ENCODE results near the gene TEX53.

The TEX53 gene

GRCh38 chr9:114641967-114642366, 15.6 kb downstream of the TEX53 start:
- DNase-seq (ENCODE audit: low read depth in 2 of 2), result no peak

GRCh38 chr9:114638404-114638803, 19.2 kb downstream of the TEX53 start:
- DNase-seq (ENCODE audit: low read depth in 2 of 2), result no peak

- DNase-seq (ENCODE audit: low read depth in 2 of 2), result no peak
Measured at GRCh38 chr9:114634387-114634786, 23.2 kb downstream of the TEX53 start.

- DNase-seq (ENCODE audit: low read depth in 2 of 2), result no peak
Measured at GRCh38 chr9:114633438-114634089, 24.0 kb downstream of the TEX53 start.

GRCh38 chr9:114631166-114631565, 26.4 kb downstream of the TEX53 start:
- DNase-seq (ENCODE audit: low read depth in 2 of 2), result no peak

- no peak for DNase-seq (ENCODE audit: low read depth in 2 of 2)
Measured at GRCh38 chr9:114629563-114630090, 28.0 kb downstream of the TEX53 start.

- no peak for DNase-seq (ENCODE audit: low read depth in 2 of 2)
Measured at GRCh38 chr9:114627553-114627952, 30.1 kb downstream of the TEX53 start.

GRCh38 chr9:114626415-114627020, 31.1 kb downstream of the TEX53 start:
- no peak for DNase-seq (ENCODE audit: low read depth in 2 of 2)

GRCh38 chr9:114624677-114625076, 32.9 kb downstream of the TEX53 start:
- no peak for DNase-seq (ENCODE audit: low read depth in 2 of 2)

GRCh38 chr9:114621975-114622609, 35.5 kb downstream of the TEX53 start:
- no peak for DNase-seq (ENCODE audit: low read depth in 2 of 2)

- DNase-seq (ENCODE audit: low read depth in 2 of 2), result no peak
Measured at GRCh38 chr9:114621561-114621960, 36.0 kb downstream of the TEX53 start.

GRCh38 chr9:114619191-114619761, 38.3 kb downstream of the TEX53 start:
- DNase-seq (ENCODE audit: low read depth in 2 of 2), result no peak

GRCh38 chr9:114616684-114617520, 40.7 kb downstream of the TEX53 start:
- no peak for DNase-seq (ENCODE audit: low read depth in 2 of 2)

- DNase-seq (ENCODE audit: low read depth in 2 of 2), result no peak
Measured at GRCh38 chr9:114614373-114614772, 43.2 kb downstream of the TEX53 start.

GRCh38 chr9:114613919-114614318, 43.7 kb downstream of the TEX53 start:
- DNase-seq (ENCODE audit: low read depth in 2 of 2), result no peak

- DNase-seq (ENCODE audit: low read depth in 2 of 2), result no peak
Measured at GRCh38 chr9:114613087-114613486, 44.5 kb downstream of the TEX53 start.

GRCh38 chr9:114612272-114612923, 45.2 kb downstream of the TEX53 start:
- DNase-seq (ENCODE audit: low read depth in 2 of 2), result no peak

- DNase-seq (ENCODE audit: low read depth in 2 of 2), result peak in 1 of 2 donors; percentile 56
Measured at GRCh38 chr9:114611516-114612271, 45.9 kb downstream of the TEX53 start.

- no peak for DNase-seq (ENCODE audit: low read depth in 2 of 2)
Measured at GRCh38 chr9:114608525-114608796, 49.1 kb downstream of the TEX53 start.

- no peak for DNase-seq (ENCODE audit: low read depth in 2 of 2)
Measured at GRCh38 chr9:114607671-114608524, 49.7 kb downstream of the TEX53 start.
